ENCODE measurements around the gene SPAG16. TPM values are rescaled to one million over a fixed set of nuclear protein-coding genes. Genes with fewer than 3 reads are reported as not detected.

SPAG16 gene
- total RNA-seq, 4 donors from 2014 or later, result 25.5 to 42.7 (median 27.8) TPM

GRCh38 chr2:213863541-213863940, 579.3 kb downstream of the SPAG16 start:
- DNase-seq (ENCODE audit: low spot score in 2 of 2), result no peak
- Histone ChIP-seq H3K27ac (no peak overlapping the region), H3K27me3 (no peaks in the 10 kb centered on the region), H3K36me3 (no peaks in the 10 kb centered on the region), H3K9me3 (peaks cover 0 to 8% (median 2%) of the 10 kb centered on the region in 4 donors), H3K4me1 (no peaks in the 10 kb centered on the region), H3K4me3 (no peak overlapping the region)
- WGBS, 2 donors, result 79 to 82% methylated on average over 3 of the region's 3 CpGs
- TF ChIP-seq EP300 (IDR thresholded peaks at IDR 0.05) (no peak), CTCF (IDR thresholded peaks at IDR 0.05) (no peak), POLR2A (IDR thresholded peaks at IDR 0.05) (no peak)

DNA sequence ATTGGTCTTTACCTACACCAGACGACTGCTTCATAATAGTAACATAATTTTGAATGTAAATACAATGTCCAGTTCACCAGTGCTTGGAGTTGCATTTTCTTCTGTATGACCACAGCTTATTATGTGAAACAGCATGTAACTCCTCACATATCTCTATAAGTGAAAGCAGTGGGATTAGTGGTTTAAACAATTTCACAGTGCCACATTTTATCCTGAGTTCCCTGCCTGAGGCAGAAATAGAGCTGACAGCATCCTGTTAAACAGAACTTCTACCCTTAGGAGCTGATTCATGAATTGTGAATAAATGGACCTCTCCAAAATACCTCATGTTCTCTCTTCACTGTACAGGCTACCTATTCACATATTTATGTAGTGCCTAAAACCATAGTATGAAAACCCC, 584.3 kb downstream of the SPAG16 start:
- Histone ChIP-seq H3K36me3 (no peaks in the 10 kb centered on the region), H3K9me3 (peaks cover 0 to 8% (median 2%) of the 10 kb centered on the region in 4 donors), H3K4me3 (no peak overlapping the region), H3K27me3 (no peaks in the 10 kb centered on the region), H3K4me1 (no peaks in the 10 kb centered on the region), H3K27ac (no peak overlapping the region)
- TF ChIP-seq CTCF (IDR thresholded peaks at IDR 0.05) (no peak), POLR2A (IDR thresholded peaks at IDR 0.05) (no peak), EP300 (IDR thresholded peaks at IDR 0.05) (no peak)
- DNase-seq (ENCODE audit: low spot score in 2 of 2), result no peak
- WGBS, 2 donors, result 67 to 68% methylated on average over 1 of the region's 1 CpG

GRCh38 chr2:213885485-213885884, 601.2 kb downstream of the SPAG16 start:
- WGBS, 2 donors, result 75 to 80% methylated on average over 3 of the region's 3 CpGs
- Histone ChIP-seq H3K4me3 (no peak overlapping the region), H3K36me3 (no peaks in the 10 kb centered on the region), H3K27ac (no peak overlapping the region), H3K27me3 (no peaks in the 10 kb centered on the region), H3K9me3 (peaks cover 0 to 7% (median 0%) of the 10 kb centered on the region in 4 donors), H3K4me1 (no peaks in the 10 kb centered on the region)
- no peak for TF ChIP-seq POLR2A (IDR thresholded peaks at IDR 0.05)
- TF ChIP-seq EP300 (IDR thresholded peaks at IDR 0.05), result no peak
- TF ChIP-seq CTCF (IDR thresholded peaks at IDR 0.05), result no peak
- no peak for DNase-seq (ENCODE audit: low spot score in 2 of 2)

- Histone ChIP-seq H3K9me3 (peaks cover 0 to 36% (median 1%) of the 10 kb centered on the region in 4 donors), H3K36me3 (no peaks in the 10 kb centered on the region), H3K4me3 (no peak overlapping the region), H3K27ac (no peak overlapping the region), H3K27me3 (no peaks in the 10 kb centered on the region), H3K4me1 (no peaks in the 10 kb centered on the region)
- no peak for TF ChIP-seq POLR2A (IDR thresholded peaks at IDR 0.05)
- no peak for TF ChIP-seq EP300 (IDR thresholded peaks at IDR 0.05)
- no peak for TF ChIP-seq CTCF (IDR thresholded peaks at IDR 0.05)
- 0% methylated on average over 1 of the region's 1 CpG for WGBS, 2 donors
- no peak for DNase-seq (ENCODE audit: low spot score in 2 of 2)
These were observed 630.2 kb downstream of the SPAG16 start for GRCh38 chr2:213914510-213914909.

- DNase-seq (ENCODE audit: low spot score in 2 of 2), result no peak
- Histone ChIP-seq H3K4me3 (no peak overlapping the region), H3K27me3 (no peaks in the 10 kb centered on the region), H3K36me3 (no peaks in the 10 kb centered on the region), H3K9me3 (peaks cover 0 to 63% (median 5%) of the 10 kb centered on the region in 4 donors), H3K27ac (no peak overlapping the region), H3K4me1 (no peaks in the 10 kb centered on the region)
- TF ChIP-seq EP300 (IDR thresholded peaks at IDR 0.05) (no peak), CTCF (IDR thresholded peaks at IDR 0.05) (no peak), POLR2A (IDR thresholded peaks at IDR 0.05) (no peak)
- WGBS, 2 donors, result 75 to 82% methylated on average over 3 of the region's 3 CpGs
These were observed 635.8 kb downstream of the SPAG16 start for GRCh38 chr2:213920014-213920413.

All from tibial nerve (tissue), 4 donors.